Activated naive CD8-positive, alpha-beta T cell treated with anti-CD3 and anti-CD28 coated beads, Interleukin-2, amount 50 U/mL, for 24 hours (primary cell): ENCODE measurements around the gene SWSAP1.
"Not testable (repeated sequence)": the region's sequence is repeated elsewhere in the genome, so short reads cannot be mapped to it uniquely, and the experiment has no call there.

Experiments
- ATAC-seq: fragments of 150-1000 bp; cut with Tn5 transposase; one replicate; pipeline ENCODE4 v1.10.0; 2021
- DNase-seq: peaks from one replicate; pipeline ENCODE4 v3.0.0; 2021
- H3K27ac Mint-ChIP-seq: one replicate; pipeline ENCODE4 v1.8.0; 2021; ENCODE audit warnings: mild to moderate bottlenecking, mixed read lengths
- H3K27me3 Mint-ChIP-seq: one replicate; pipeline ENCODE4 v1.8.0; 2021; ENCODE audit warnings: mixed read lengths
- H3K36me3 Mint-ChIP-seq: one replicate; pipeline ENCODE4 v1.8.0; 2021; ENCODE audit warnings: low read depth, mixed read lengths
- H3K4me1 Mint-ChIP-seq: one replicate; pipeline ENCODE4 v1.8.0; 2021; ENCODE audit warnings: mixed read lengths
- H3K4me3 Mint-ChIP-seq: one replicate; pipeline ENCODE4 v1.8.0; 2021; ENCODE audit warnings: mild to moderate bottlenecking, moderate library complexity, mixed read lengths
- H3K9me3 Mint-ChIP-seq: one replicate; pipeline ENCODE4 v1.8.0; 2021; ENCODE audit warnings: mixed read lengths

The SWSAP1 gene

GRCh38 chr19:11405846-11406643 is 31.6 kb downstream of the SWSAP1 start:
- DNase-seq, result peak; percentile 61
- Mint-ChIP-seq H3K36me3 (no peaks in the 10 kb centered on the region), H3K4me3 (no peak overlapping the region), H3K27ac (no peak overlapping the region), H3K9me3 (no peaks in the 10 kb centered on the region), H3K27me3 (peaks cover 28% of the 10 kb centered on the region), H3K4me1 (peaks cover 2% of the 10 kb centered on the region)
- peak; percentile 61 for ATAC-seq

DNA sequence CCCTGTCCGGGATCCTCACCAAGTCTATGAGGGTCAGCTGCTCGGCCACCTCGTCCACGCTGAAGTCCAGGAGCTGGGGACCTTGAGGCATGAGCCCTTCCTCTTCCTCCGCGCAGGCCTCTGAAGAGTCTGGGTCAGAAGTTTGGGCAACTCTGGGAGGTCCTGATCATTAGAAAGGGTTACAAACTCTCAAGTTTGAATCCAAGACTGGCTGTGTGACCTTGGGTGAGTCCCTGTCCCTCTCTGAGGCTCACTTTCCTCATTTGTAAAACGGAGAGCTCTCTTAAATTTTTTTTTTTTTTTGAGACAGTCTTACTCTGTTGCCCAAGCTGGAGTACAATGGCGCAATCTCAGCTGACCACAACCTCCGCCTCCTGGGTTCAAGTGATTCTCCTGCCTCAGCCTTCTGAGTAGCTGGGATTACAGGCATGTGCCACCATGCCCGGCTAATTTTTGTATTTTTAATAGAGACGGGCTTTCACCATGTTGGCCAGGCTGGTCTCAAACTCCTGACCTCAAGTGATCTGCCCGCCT is 32.3 kb downstream of the SWSAP1 start:
- not testable (repeated sequence) for DNase-seq, H3K9me3 Mint-ChIP-seq, H3K4me1 Mint-ChIP-seq, H3K27ac Mint-ChIP-seq, ATAC-seq, H3K4me3 Mint-ChIP-seq, H3K36me3 Mint-ChIP-seq
- H3K27me3 Mint-ChIP-seq, result peaks cover 31% of the 10 kb centered on the region

GRCh38 chr19:11408591-11408990 is 34.1 kb downstream of the SWSAP1 start:
- Mint-ChIP-seq H3K36me3 (no peaks in the 10 kb centered on the region), H3K27ac (no peak overlapping the region), H3K4me3 (no peak overlapping the region), H3K9me3 (no peaks in the 10 kb centered on the region), H3K4me1 (peaks cover 2% of the 10 kb centered on the region), H3K27me3 (peaks cover 33% of the 10 kb centered on the region)
- ATAC-seq (no peak), DNase-seq (no peak)

- Mint-ChIP-seq H3K4me1 (peaks cover 2% of the 10 kb centered on the region), H3K27me3 (peaks cover 33% of the 10 kb centered on the region), H3K9me3 (no peaks in the 10 kb centered on the region), H3K27ac (no peak overlapping the region), H3K36me3 (no peaks in the 10 kb centered on the region), H3K4me3 (no peak overlapping the region)
- no peak for ATAC-seq
- no peak for DNase-seq
Observed at GRCh38 chr19:11410682-11411081, 36.2 kb downstream of the SWSAP1 start.

- no peaks in the 10 kb centered on the region for H3K9me3 Mint-ChIP-seq
- H3K36me3 Mint-ChIP-seq, result no peaks in the 10 kb centered on the region
- DNase-seq (no peak), ATAC-seq (no peak)
- H3K27me3 Mint-ChIP-seq, result peaks cover 37% of the 10 kb centered on the region
- no peak overlapping the region for H3K4me3 Mint-ChIP-seq
- H3K4me1 Mint-ChIP-seq, result no peaks in the 10 kb centered on the region
- no peak overlapping the region for H3K27ac Mint-ChIP-seq
Observed at GRCh38 chr19:11414544-11414943, 40.1 kb downstream of the SWSAP1 start.

GRCh38 chr19:11416346-11417052 is 42.0 kb downstream of the SWSAP1 start:
- no peak overlapping the region for H3K4me3 Mint-ChIP-seq
- peaks cover 13% of the 10 kb centered on the region for H3K4me1 Mint-ChIP-seq
- no peaks in the 10 kb centered on the region for H3K9me3 Mint-ChIP-seq
- no peak overlapping the region for H3K27ac Mint-ChIP-seq
- peaks cover 42% of the 10 kb centered on the region for H3K27me3 Mint-ChIP-seq
- no peaks in the 10 kb centered on the region for H3K36me3 Mint-ChIP-seq
- no peak for DNase-seq
- no peak for ATAC-seq

DNA sequence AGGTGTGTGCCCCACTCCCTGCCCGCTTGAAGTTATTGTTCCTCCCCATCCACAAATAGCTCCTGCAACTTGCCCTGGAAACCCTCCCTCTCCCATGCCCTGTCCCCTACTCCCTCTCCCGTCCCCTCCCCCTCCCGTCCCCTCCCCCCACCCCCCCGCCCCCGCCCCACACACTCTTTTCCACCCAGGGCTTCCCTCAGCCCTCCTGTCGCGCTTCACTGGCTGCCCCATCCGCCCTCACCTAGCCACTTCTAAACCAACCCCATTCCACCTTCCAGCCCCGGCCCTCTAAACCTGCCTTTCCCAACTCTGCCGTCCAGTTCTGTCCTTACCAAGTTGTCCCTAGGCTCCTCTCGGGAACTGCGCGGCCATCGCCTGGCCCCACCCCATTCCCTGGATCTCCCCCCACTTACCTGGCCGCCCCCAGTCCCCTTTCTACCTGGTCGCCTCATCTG is 43.7 kb downstream of the SWSAP1 start:
- ATAC-seq, result no peak
- peaks cover 53% of the 10 kb centered on the region for H3K27me3 Mint-ChIP-seq
- DNase-seq, result no peak
- H3K36me3 Mint-ChIP-seq, result no peaks in the 10 kb centered on the region
- no peaks in the 10 kb centered on the region for H3K9me3 Mint-ChIP-seq
- peaks cover 25% of the 10 kb centered on the region for H3K4me1 Mint-ChIP-seq
- H3K4me3 Mint-ChIP-seq, result no peak overlapping the region
- no peak overlapping the region for H3K27ac Mint-ChIP-seq

GRCh38 chr19:11418549-11419506 is 44.4 kb downstream of the SWSAP1 start, which contains the start of gene RGL3:
Gene RGL3 (minus strand): TSS chr19:11419314. CDS start chr19:11419278, 36 bp downstream.
- Mint-ChIP-seq H3K9me3 (no peaks in the 10 kb centered on the region), H3K27ac (no peak within 1 kb of the TSS), H3K4me3 (no peak within 1 kb of the TSS), H3K4me1 (peaks cover 32% of the 10 kb centered on the region), H3K27me3 (peaks cover 60% of the 10 kb centered on the region), H3K36me3 (no peaks in the 10 kb centered on the region)
- ATAC-seq, result no peak
- DNase-seq, result no peak

DNA sequence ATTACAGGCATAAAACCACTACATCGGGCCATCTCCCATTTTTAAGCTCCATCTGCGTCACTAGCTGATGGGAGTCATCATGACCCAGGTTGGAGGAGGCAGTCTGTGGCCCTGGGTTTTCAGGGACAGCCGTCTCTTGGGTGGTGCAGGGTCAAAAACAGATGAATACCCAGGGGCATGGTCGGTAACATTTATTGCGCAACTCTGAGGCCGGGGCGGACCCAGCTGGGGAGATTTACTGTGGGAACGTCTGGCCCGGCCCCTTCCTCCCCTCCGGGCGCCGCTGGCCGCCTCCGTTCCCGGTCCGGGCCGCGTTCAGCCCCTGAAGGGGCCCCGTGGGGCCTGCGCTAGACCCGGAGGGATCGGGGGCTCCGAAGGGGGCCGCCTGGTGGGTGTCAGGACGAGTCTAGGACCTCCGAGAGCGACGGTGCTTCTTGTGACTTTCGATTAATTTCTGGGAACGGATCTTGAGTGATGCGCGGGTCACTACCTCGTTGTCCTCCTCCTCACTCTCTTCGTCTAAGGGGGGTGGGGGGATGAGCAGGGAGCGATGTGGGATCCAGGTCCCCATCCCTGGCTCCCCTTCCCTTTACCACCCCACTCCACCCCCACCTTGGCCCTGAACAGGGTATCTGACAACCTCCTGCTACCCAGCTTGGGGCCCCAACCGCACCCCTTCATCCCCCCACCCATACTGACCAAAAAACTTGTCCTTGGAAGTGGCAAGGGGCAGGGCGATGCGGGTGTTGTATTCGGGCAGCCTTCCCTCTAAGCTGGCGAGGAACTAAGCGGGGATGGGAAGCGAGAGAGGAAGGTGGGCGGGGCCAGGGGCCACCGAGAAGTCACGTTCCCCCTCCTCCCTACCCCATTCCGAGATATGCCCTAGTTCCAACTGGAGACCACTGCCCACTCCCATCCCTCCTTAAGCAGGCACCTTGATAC is 46.2 kb downstream of the SWSAP1 start:
- ATAC-seq, result no peak
- H3K27ac Mint-ChIP-seq, result no peak overlapping the region

GRCh38 chr19:11421371-11422098 is 47.1 kb downstream of the SWSAP1 start:
- Mint-ChIP-seq H3K27ac (no peak overlapping the region), H3K9me3 (no peaks in the 10 kb centered on the region), H3K27me3 (peaks cover 59% of the 10 kb centered on the region), H3K4me3 (peak overlapping the region; percentile 61), H3K36me3 (no peaks in the 10 kb centered on the region), H3K4me1 (peaks cover 35% of the 10 kb centered on the region)
- DNase-seq (peak; percentile 59), ATAC-seq (peak; percentile 30)

More for the DNA sequence above, 46.2 kb downstream of the SWSAP1 start:
- Mint-ChIP-seq H3K4me3 (peak overlapping the region; percentile 61), H3K4me1 (peaks cover 35% of the 10 kb centered on the region), H3K27me3 (peaks cover 62% of the 10 kb centered on the region), H3K9me3 (no peaks in the 10 kb centered on the region), H3K36me3 (no peaks in the 10 kb centered on the region)
- DNase-seq, result no peak

DNA sequence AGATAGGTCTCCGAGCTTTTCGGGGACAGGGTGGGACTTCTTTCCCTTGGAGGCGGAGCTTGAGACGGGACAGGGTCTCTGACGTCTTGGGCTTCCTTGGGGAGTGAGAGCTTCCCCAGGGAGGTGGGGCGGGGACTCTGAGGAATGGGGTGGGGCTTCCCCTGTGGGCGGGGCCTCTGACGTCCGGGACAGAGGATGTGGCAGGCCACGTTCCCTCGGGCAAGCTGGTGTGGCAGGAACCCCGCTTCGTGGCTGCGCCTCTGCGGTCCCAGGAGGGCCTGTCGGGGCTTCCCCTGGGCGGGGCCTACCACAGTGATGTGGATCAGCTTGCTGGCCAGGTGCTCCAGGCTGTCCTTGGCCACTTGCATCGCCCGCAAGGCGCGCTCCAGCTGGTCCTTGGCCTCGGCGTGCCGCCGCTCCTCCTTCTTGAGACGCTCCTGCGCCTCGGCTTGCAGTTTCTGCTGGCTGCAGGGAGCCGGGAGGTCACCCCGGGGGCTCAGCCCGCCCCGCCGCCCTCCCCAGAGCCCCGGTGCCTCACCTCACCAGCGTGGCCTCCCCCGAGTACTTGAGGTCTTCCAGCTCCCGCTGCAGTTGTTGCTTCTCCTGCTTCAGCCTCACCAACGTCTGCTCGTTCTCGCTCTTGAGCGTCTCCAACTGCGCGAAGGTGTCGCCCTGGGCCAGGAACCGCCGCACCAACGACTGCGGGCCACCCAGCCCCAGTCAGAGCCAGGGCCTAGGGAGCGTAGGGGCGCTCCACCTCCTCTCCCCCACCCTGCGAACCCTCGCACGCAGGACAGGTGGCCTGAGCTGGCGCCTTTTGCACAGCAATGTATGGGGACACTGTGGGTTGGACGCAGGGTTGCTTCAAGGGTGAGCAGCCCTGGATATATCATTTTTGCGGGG is 47.9 kb downstream of the SWSAP1 start:
- Mint-ChIP-seq H3K36me3 (no peaks in the 10 kb centered on the region), H3K4me3 (peak overlapping the region; percentile 61), H3K9me3 (no peaks in the 10 kb centered on the region), H3K27me3 (peaks cover 55% of the 10 kb centered on the region), H3K27ac (no peak overlapping the region), H3K4me1 (peaks cover 35% of the 10 kb centered on the region)
- ATAC-seq (peak; percentile 77), DNase-seq (peak; percentile 86)

DNA sequence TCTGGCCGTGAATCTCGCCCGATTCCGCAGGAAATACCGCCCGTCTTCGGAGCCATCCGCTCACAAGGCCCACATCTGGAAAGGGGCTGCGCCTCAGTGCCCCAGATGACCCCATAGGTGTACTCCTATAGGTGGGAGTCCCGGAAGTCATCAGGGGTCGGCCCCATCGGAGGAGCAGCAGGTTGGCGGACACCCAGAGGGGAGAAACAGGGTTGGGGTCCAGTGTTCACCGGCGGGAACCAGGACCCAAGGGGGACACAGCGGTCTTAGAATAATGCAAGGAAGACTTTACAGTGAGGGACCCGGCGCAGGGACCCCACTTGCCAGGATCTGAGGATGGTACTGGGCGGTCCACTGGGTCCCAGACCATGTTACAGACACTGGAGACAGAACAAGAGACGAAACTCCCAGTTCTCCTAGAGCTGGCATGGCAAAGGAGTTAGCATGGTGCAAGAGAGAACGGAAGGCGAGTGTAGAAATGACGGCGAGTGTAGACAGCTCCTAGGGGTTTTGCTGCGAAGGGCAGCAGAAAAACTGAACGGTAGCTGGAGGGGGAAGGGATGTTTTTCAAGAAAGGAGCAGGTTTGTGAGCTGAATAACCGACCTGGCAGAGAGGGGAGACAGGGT is 48.8 kb downstream of the SWSAP1 start:
- no peak overlapping the region for H3K27ac Mint-ChIP-seq
- no peak overlapping the region for H3K4me3 Mint-ChIP-seq
- no peak for ATAC-seq

More for the DNA sequence above, 48.8 kb downstream of the SWSAP1 start:
- no peaks in the 10 kb centered on the region for H3K9me3 Mint-ChIP-seq
- DNase-seq, result no peak
- H3K4me1 Mint-ChIP-seq, result peaks cover 35% of the 10 kb centered on the region
- H3K36me3 Mint-ChIP-seq, result no peaks in the 10 kb centered on the region
- peaks cover 50% of the 10 kb centered on the region for H3K27me3 Mint-ChIP-seq
